GM21381 (cell line): ENCODE measurements around the gene KCNS3.

Source experiments
- ATAC-seq: cut with Tn5 transposase; IDR thresholded peaks from one replicate; pipeline ENCODE4 v1.9.1; 2021; ENCODE audit warnings: mild to moderate bottlenecking, moderate library complexity; ENCODE audit not compliant: unreplicated experiment

Gene KCNS3

GRCh38 chr2:17878281-17879136 is at the start of gene KCNS3:
TSS of gene KCNS3 (plus strand) at chr2:17878667. CDS start at chr2:17931009, 52,342 bp downstream.
- peak; percentile 84 for ATAC-seq

GRCh38 chr2:17830053-17831034 is 48.1 kb upstream of the KCNS3 start:
- peak; percentile 84 for ATAC-seq

- ATAC-seq = no peak
These were observed 43.0 kb upstream of the KCNS3 start for GRCh38 chr2:17835516-17835915.

- no peak for ATAC-seq
These were observed 38.5 kb upstream of the KCNS3 start for GRCh38 chr2:17839959-17840358.

- no peak for ATAC-seq
These were observed 35.0 kb upstream of the KCNS3 start for GRCh38 chr2:17843457-17843856.

GRCh38 chr2:17845806-17846205 is 32.7 kb upstream of the KCNS3 start:
- no peak for ATAC-seq

- no peak for ATAC-seq
These were observed 31.8 kb upstream of the KCNS3 start for GRCh38 chr2:17846676-17847075.

- ATAC-seq = no peak
These were observed 31.2 kb upstream of the KCNS3 start for GRCh38 chr2:17847236-17847635.

GRCh38 chr2:17849275-17849674 is 29.2 kb upstream of the KCNS3 start:
- ATAC-seq = no peak

- ATAC-seq = no peak
These were observed 28.3 kb upstream of the KCNS3 start for GRCh38 chr2:17850151-17850550.

- peak; percentile 80 for ATAC-seq
These were observed 26.5 kb upstream of the KCNS3 start for GRCh38 chr2:17851731-17852585.

GRCh38 chr2:17853799-17854198 is 24.7 kb upstream of the KCNS3 start:
- ATAC-seq = no peak

- ATAC-seq = no peak
These were observed 21.4 kb upstream of the KCNS3 start for GRCh38 chr2:17857021-17857420.

GRCh38 chr2:17858064-17858463 is 20.4 kb upstream of the KCNS3 start:
- ATAC-seq = no peak

GRCh38 chr2:17863539-17863938 is 14.9 kb upstream of the KCNS3 start:
- no peak for ATAC-seq

- no peak for ATAC-seq
These were observed 13.8 kb upstream of the KCNS3 start for GRCh38 chr2:17864676-17865075.

GRCh38 chr2:17867133-17867532 is 11.3 kb upstream of the KCNS3 start:
- ATAC-seq = no peak

GRCh38 chr2:17869128-17869527 is 9.3 kb upstream of the KCNS3 start:
- ATAC-seq = no peak

GRCh38 chr2:17871639-17872038 is 6.8 kb upstream of the KCNS3 start:
- no peak for ATAC-seq

GRCh38 chr2:17873021-17873420 is 5.4 kb upstream of the KCNS3 start:
- no peak for ATAC-seq

- ATAC-seq = no peak
These were observed 1.9 kb upstream of the KCNS3 start for GRCh38 chr2:17876590-17876989.
